ENCODE results near the gene GLMN.

DNA sequence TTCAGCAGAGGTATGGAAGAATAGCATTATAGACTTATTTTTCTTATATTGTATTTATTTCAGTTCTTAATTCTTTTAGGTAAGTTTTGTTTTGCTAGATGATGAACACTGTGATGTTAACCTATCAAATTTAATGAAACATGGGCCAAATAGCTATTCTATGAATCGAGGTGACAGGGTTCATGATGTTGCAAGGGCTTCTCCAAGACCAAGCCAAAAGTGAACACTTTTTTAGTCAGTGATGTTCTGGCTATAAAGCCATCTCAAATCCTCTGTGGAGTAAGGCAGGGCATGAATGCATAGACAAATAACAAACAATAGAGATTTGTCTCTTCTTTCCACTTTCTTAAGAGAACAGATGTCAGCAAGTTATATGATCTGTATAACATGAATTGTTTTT is 54.4 kb downstream of the GLMN start:
- TF ChIP-seq, protein P1, sequence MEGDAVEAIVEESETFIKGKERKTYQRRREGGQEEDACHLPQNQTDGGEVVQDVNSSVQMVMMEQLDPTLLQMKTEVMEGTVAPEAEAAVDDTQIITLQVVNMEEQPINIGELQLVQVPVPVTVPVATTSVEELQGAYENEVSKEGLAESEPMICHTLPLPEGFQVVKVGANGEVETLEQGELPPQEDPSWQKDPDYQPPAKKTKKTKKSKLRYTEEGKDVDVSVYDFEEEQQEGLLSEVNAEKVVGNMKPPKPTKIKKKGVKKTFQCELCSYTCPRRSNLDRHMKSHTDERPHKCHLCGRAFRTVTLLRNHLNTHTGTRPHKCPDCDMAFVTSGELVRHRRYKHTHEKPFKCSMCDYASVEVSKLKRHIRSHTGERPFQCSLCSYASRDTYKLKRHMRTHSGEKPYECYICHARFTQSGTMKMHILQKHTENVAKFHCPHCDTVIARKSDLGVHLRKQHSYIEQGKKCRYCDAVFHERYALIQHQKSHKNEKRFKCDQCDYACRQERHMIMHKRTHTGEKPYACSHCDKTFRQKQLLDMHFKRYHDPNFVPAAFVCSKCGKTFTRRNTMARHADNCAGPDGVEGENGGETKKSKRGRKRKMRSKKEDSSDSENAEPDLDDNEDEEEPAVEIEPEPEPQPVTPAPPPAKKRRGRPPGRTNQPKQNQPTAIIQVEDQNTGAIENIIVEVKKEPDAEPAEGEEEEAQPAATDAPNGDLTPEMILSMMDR (IDR thresholded peaks at IDR 0.05; ENCODE audit: poor library complexity) = no peak
- TF ChIP-seq EZH2 (IDR thresholded peaks at IDR 0.05; ENCODE audit: borderline replicate concordance) = no peak
- TF ChIP-seq EZH2phosphoT487 (IDR thresholded peaks at IDR 0.05; ENCODE audit: low read depth, severe bottlenecking, unreplicated experiment) = no peak

All from hepatocyte (in vitro differentiated cells).